BE2C (cell line): ENCODE results near the gene RNF41.

ENCODE experiments used
- DNase-seq: peaks from one replicate; pipeline ENCODE4 v3.0.0-alpha.2; 2020
- H3K27me3 ChIP-seq: fragments of 250-450 bp; sonication (Bioruptor Pico); 2 replicates; pipeline ENCODE4 v1.5.1; 2020; ENCODE audit warnings: mild to moderate bottlenecking
- H3K36me3 ChIP-seq: fragments of 250-450 bp; sonication (Bioruptor Pico); 2 replicates; pipeline ENCODE4 v1.5.1; 2020; ENCODE audit warnings: mild to moderate bottlenecking
- H3K4me1 ChIP-seq: fragments of 250-450 bp; sonication (Bioruptor Pico); 2 replicates; pipeline ENCODE4 v1.5.1; 2020
- H3K4me3 ChIP-seq: 2 replicates; pipeline ENCODE4 v1.5.1; 2011; ENCODE audit warnings: low read depth, low read length
- H3K9me3 ChIP-seq: fragments of 250-450 bp; sonication (Bioruptor Pico); 2 replicates; pipeline ENCODE4 v1.5.1; 2020
- CTCF ChIP-seq: IDR thresholded peaks from 2 replicates; pipeline ENCODE4 v1.5.1; 2012; ENCODE audit warnings: mild to moderate bottlenecking, low read depth, low read length

Gene RNF41

GRCh38 chr12:56223571-56224101, 1.9 kb upstream of the RNF41 start:
- Histone ChIP-seq H3K4me3 (peak overlapping the region; percentile 37), H3K36me3 (no peaks in the 10 kb centered on the region), H3K27me3 (no peaks in the 10 kb centered on the region), H3K9me3 (no peaks in the 10 kb centered on the region), H3K4me1 (no peaks in the 10 kb centered on the region)
- no peak for DNase-seq
- TF ChIP-seq CTCF = no peak

GRCh38 chr12:56222531-56222895, 791 bp upstream of the RNF41 start:
- H3K27me3 ChIP-seq = no peaks in the 10 kb centered on the region
- no peaks in the 10 kb centered on the region for H3K9me3 ChIP-seq
- H3K4me1 ChIP-seq = no peaks in the 10 kb centered on the region
- no peak for DNase-seq
- H3K36me3 ChIP-seq = no peaks in the 10 kb centered on the region
- TF ChIP-seq CTCF = no peak
- H3K4me3 ChIP-seq = peak overlapping the region; percentile 96

GRCh38 chr12:56221232-56221756, 428 bp downstream of the RNF41 start:
- peak; percentile 34 for DNase-seq
- H3K9me3 ChIP-seq = no peaks in the 10 kb centered on the region
- no peaks in the 10 kb centered on the region for H3K36me3 ChIP-seq
- H3K27me3 ChIP-seq = no peaks in the 10 kb centered on the region
- no peaks in the 10 kb centered on the region for H3K4me1 ChIP-seq
- TF ChIP-seq CTCF = no peak
- peak overlapping the region; percentile 96 for H3K4me3 ChIP-seq

- no peaks in the 10 kb centered on the region for H3K4me1 ChIP-seq
- H3K36me3 ChIP-seq = no peaks in the 10 kb centered on the region
- H3K9me3 ChIP-seq = no peaks in the 10 kb centered on the region
- H3K4me3 ChIP-seq = peak overlapping the region; percentile 96
- no peak for DNase-seq
- TF ChIP-seq CTCF = no peak
- H3K27me3 ChIP-seq = no peaks in the 10 kb centered on the region
These were observed 1.0 kb downstream of the RNF41 start for GRCh38 chr12:56220611-56221231.

- Histone ChIP-seq H3K4me1 (no peaks in the 10 kb centered on the region), H3K36me3 (peaks cover 5% of the 10 kb centered on the region; the same call in 1 of the 2 replicates), H3K9me3 (no peaks in the 10 kb centered on the region), H3K4me3 (no peak overlapping the region), H3K27me3 (no peaks in the 10 kb centered on the region)
- TF ChIP-seq CTCF = no peak
- no peak for DNase-seq
These were observed 1.9 kb downstream of the RNF41 start for GRCh38 chr12:56219840-56220239.

GRCh38 chr12:56216461-56216860, 5.3 kb downstream of the RNF41 start:
- Histone ChIP-seq H3K4me1 (no peaks in the 10 kb centered on the region), H3K4me3 (no peak overlapping the region), H3K9me3 (no peaks in the 10 kb centered on the region), H3K27me3 (no peaks in the 10 kb centered on the region), H3K36me3 (peaks cover 33% of the 10 kb centered on the region)
- no peak for TF ChIP-seq CTCF
- no peak for DNase-seq
